HepG2 (cell line): ENCODE results near the gene SYNPO2L. TPM values are rescaled to one million over a fixed set of nuclear protein-coding genes. Genes with fewer than 3 reads are reported as not detected.
A peak's percentile ranks its signal among the peaks of the same experiment; 100 is the strongest.

Experiments used
- CHD4 ChIP-seq: fragments of 200-600 bp; sonication (generic); IDR thresholded peaks from 2 replicates; pipeline ENCODE4 v1.7.0; 2017; ENCODE audit warnings: mild to moderate bottlenecking, low read length, borderline replicate concordance
- DR1 ChIP-seq: sonication (generic); formaldehyde crosslinking; IDR thresholded peaks from 2 replicates; pipeline ENCODE4 v1.8.0; 2021; ENCODE audit warnings: mild to moderate bottlenecking, missing genetic modification reagents, inconsistent platforms
- GTF2F1 ChIP-seq: fragments of 150-350 bp; IDR thresholded peaks from 2 replicates; pipeline ENCODE4 v1.6.1; 2014; ENCODE audit warnings: low read length
- HNF4G ChIP-seq, 2 experiments: sonication (generic) in 1 of 2; formaldehyde crosslinking in 1 of 2; IDR thresholded peaks; 2 replicates each; pipeline versions ENCODE4 v1.4.0 to v1.6.1; 2011 to 2020; ENCODE audit warnings: borderline replicate concordance in 2 of 2, low read depth in 2 of 2, mild to moderate bottlenecking in 2 of 2, low read length in 1 of 2, missing genetic modification reagents in 1 of 2, moderate library complexity in 1 of 2
- KLF13 ChIP-seq: sonication (generic); formaldehyde crosslinking; IDR thresholded peaks from 2 replicates; pipeline ENCODE4 v1.4.0; 2020; ENCODE audit warnings: mild to moderate bottlenecking, missing genetic modification reagents
- PHF21A ChIP-seq: sonication (generic); formaldehyde crosslinking; IDR thresholded peaks from 2 replicates; pipeline ENCODE4 v1.5.0; 2020; ENCODE audit warnings: mild to moderate bottlenecking, missing genetic modification reagents
- POLR2AphosphoS5 ChIP-seq: IDR thresholded peaks from 2 replicates; pipeline ENCODE4 v1.6.1; 2012; ENCODE audit warnings: low read depth, low read length
- RBM39 ChIP-seq: fragments of 200-400 bp; formaldehyde crosslinking; IDR thresholded peaks from one replicate; pipeline ENCODE4 v1.6.1; 2018; ENCODE audit warnings: antibody characterized with exemption, mild to moderate bottlenecking, low read depth, low read length; ENCODE audit not compliant: poor library complexity, severe bottlenecking
- RFXAP ChIP-seq: sonication (generic); formaldehyde crosslinking; IDR thresholded peaks from 2 replicates; pipeline ENCODE4 v1.4.0; 2020; ENCODE audit warnings: missing genetic modification reagents, borderline replicate concordance
- RNF2 ChIP-seq: fragments of 450-650 bp; conservative IDR thresholded peaks from 2 replicates; pipeline ENCODE4 v1.6.1; 2016; ENCODE audit warnings: low read depth
- SETDB1 ChIP-seq: sonication (generic); formaldehyde crosslinking; IDR thresholded peaks from 2 replicates; pipeline ENCODE4 v1.5.1; 2020; ENCODE audit warnings: missing genetic modification reagents, mild to moderate bottlenecking, borderline replicate concordance
- SMAD9 ChIP-seq: sonication (generic); formaldehyde crosslinking; IDR thresholded peaks from 2 replicates; pipeline ENCODE4 v1.5.1; 2020; ENCODE audit warnings: mild to moderate bottlenecking, missing genetic modification reagents
- TCF7 ChIP-seq: sonication (generic); IDR thresholded peaks from 2 replicates; pipeline ENCODE4 v1.6.1; 2016; ENCODE audit warnings: antibody characterized with exemption, low read depth
- ZFP41 ChIP-seq: sonication (generic); formaldehyde crosslinking; IDR thresholded peaks from 2 replicates; pipeline ENCODE4 v1.4.0; 2020; ENCODE audit warnings: mild to moderate bottlenecking, missing genetic modification reagents, borderline replicate concordance
- ZFY ChIP-seq: sonication (generic); formaldehyde crosslinking; IDR thresholded peaks from 2 replicates; pipeline ENCODE4 v1.4.0; 2020; ENCODE audit warnings: missing genetic modification reagents
- ZMYM2 ChIP-seq: sonication (generic); formaldehyde crosslinking; IDR thresholded peaks from 2 replicates; pipeline ENCODE4 v1.8.0; 2022; ENCODE audit warnings: mild to moderate bottlenecking, missing genetic modification reagents
- ZNF17 ChIP-seq: sonication (generic); formaldehyde crosslinking; IDR thresholded peaks from 2 replicates; pipeline ENCODE4 v1.5.0; 2020; ENCODE audit warnings: mild to moderate bottlenecking, missing genetic modification reagents
- ZNF703 ChIP-seq: sonication (generic); formaldehyde crosslinking; IDR thresholded peaks from 2 replicates; pipeline ENCODE4 v1.5.1; 2020; ENCODE audit warnings: missing genetic modification reagents, mild to moderate bottlenecking, moderate library complexity, borderline replicate concordance
- ZNF737 ChIP-seq: sonication (generic); formaldehyde crosslinking; IDR thresholded peaks from 2 replicates; pipeline ENCODE4 v1.5.0; 2020; ENCODE audit warnings: missing genetic modification reagents, mild to moderate bottlenecking, borderline replicate concordance
- ZNF878 ChIP-seq: sonication (generic); formaldehyde crosslinking; IDR thresholded peaks from 2 replicates; pipeline ENCODE4 v1.8.1; 2023; ENCODE audit warnings: mild to moderate bottlenecking, missing genetic modification reagents, moderate library complexity
- polyA plus RNA-seq, 8 experiments: library from polyadenylated mRNA; depleted of rRNA in 3 of 8; stranded (reverse) in 7 of 8; unstranded in 1 of 8; fragments of >200 nt; fragmentation: Illumina TruSeq in 4 of 8; extraction: Trizol in 4 of 8; gene quantifications; 2 replicates each; pipeline versions ENCODE4 v1.2.1 to v1.2.3, GENCODE V29; 2011 to 2016; ENCODE audit warnings: low read depth in 4 of 8, missing spikeins in 1 of 8, mixed read lengths in 1 of 8; ENCODE audit not compliant: insufficient read depth in 1 of 8
- total RNA-seq, 5 experiments: library from RNA; depleted of rRNA; stranded (reverse); fragments of >200 nt; fragmentation: Illumina TruSeq; extraction: Trizol; gene quantifications; 2 replicates each; pipeline ENCODE4 v1.2.3, GENCODE V29; 2016; ENCODE audit warnings: low read depth in 1 of 5
- TF ChIP-seq, protein P1 (sequence below): sonication (generic); formaldehyde crosslinking; IDR thresholded peaks from 2 replicates; pipeline ENCODE4 v1.8.0; 2022; ENCODE audit warnings: missing genetic modification reagents, mild to moderate bottlenecking, moderate library complexity, borderline replicate concordance
- TF ChIP-seq, protein P2 (sequence below): sonication (generic); formaldehyde crosslinking; IDR thresholded peaks from 2 replicates; pipeline ENCODE4 v1.9.0; 2021; ENCODE audit warnings: missing genetic modification reagents, mild to moderate bottlenecking, borderline replicate concordance
- TF ChIP-seq, protein P3 (sequence below): sonication (generic); formaldehyde crosslinking; IDR thresholded peaks from 2 replicates; pipeline ENCODE4 v1.8.1; 2023; ENCODE audit warnings: mild to moderate bottlenecking, missing genetic modification reagents
- TF ChIP-seq, protein P4 (sequence below): IDR thresholded peaks from 2 replicates; pipeline ENCODE4 v1.6.1; 2012; ENCODE audit warnings: inconsistent platforms
- TF ChIP-seq, protein P5 (sequence below): sonication (generic); formaldehyde crosslinking; IDR thresholded peaks from 2 replicates; pipeline ENCODE4 v1.8.0; 2022; ENCODE audit warnings: missing genetic modification reagents, low read depth, mild to moderate bottlenecking, borderline replicate concordance

Gene SYNPO2L
- total and polyA plus RNA-seq, 2 of the 13 experiments (the other 11 are each of a cell fraction or from before 2014, with no cell fraction given), result not detected

DNA sequence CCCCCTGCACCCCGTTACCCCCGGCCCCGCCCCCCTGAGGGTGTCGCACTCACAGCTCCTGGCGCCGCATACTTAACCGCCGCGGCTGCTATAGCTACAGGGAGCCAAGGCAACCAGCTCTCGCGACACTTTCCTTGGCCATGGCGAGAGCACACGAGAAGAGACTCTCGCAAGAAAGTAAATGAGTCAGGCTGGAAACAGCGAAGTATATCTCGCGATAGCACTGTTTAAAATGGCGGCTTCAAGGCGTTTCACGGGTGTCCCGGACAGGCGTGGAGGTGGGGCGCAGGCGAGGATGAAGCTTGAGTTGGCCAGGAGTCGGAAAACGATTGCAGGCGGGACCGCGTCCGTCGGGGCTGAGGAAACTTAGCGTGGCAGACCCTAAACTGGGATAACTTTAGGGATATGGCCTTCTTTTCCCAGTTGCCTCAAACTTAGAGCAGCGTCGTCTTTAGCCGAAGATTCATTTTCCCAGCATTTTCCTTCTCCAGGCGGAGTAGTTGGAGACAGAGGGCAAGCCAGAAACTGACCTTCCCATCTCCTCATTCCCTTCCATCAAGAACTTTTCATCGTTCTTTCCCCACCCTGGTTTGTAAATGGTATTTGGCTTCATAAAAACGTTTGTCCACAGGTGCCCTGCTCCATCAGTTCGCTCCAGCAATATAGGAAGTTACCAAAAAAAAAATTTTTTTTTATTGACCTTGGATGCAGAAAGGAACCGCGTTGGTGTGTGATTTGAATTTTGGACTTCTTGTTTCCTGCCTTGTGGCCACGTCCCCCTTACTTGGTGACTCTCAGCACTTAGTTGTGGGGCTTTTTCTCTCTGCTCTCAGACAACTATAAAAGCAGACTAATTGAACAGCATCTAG, 29.7 kb downstream of the SYNPO2L start (continued):
- TF ChIP-seq, protein P1, sequence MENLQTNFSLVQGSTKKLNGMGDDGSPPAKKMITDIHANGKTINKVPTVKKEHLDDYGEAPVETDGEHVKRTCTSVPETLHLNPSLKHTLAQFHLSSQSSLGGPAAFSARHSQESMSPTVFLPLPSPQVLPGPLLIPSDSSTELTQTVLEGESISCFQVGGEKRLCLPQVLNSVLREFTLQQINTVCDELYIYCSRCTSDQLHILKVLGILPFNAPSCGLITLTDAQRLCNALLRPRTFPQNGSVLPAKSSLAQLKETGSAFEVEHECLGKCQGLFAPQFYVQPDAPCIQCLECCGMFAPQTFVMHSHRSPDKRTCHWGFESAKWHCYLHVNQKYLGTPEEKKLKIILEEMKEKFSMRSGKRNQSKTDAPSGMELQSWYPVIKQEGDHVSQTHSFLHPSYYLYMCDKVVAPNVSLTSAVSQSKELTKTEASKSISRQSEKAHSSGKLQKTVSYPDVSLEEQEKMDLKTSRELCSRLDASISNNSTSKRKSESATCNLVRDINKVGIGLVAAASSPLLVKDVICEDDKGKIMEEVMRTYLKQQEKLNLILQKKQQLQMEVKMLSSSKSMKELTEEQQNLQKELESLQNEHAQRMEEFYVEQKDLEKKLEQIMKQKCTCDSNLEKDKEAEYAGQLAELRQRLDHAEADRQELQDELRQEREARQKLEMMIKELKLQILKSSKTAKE, result no peak
- TF ChIP-seq ZMYM2 (CRISPR knock-in tag), result no peak
- TF ChIP-seq ZNF703 (CRISPR knock-in tag), result no peak
- TF ChIP-seq, protein P2, sequence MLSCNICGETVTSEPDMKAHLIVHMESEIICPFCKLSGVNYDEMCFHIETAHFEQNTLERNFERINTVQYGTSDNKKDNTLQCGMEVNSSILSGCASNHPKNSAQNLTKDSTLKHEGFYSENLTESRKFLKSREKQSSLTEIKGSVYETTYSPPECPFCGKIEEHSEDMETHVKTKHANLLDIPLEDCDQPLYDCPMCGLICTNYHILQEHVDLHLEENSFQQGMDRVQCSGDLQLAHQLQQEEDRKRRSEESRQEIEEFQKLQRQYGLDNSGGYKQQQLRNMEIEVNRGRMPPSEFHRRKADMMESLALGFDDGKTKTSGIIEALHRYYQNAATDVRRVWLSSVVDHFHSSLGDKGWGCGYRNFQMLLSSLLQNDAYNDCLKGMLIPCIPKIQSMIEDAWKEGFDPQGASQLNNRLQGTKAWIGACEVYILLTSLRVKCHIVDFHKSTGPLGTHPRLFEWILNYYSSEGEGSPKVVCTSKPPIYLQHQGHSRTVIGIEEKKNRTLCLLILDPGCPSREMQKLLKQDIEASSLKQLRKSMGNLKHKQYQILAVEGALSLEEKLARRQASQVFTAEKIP (CRISPR knock-in tag), result no peak
- TF ChIP-seq SMAD9, result no peak
- no peak; the same call in 1 of the 2 replicates for TF ChIP-seq DR1 (CRISPR knock-in tag)
- no peak for TF ChIP-seq PHF21A
- TF ChIP-seq, protein P3, sequence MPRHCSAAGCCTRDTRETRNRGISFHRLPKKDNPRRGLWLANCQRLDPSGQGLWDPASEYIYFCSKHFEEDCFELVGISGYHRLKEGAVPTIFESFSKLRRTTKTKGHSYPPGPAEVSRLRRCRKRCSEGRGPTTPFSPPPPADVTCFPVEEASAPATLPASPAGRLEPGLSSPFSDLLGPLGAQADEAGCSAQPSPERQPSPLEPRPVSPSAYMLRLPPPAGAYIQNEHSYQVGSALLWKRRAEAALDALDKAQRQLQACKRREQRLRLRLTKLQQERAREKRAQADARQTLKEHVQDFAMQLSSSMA, result no peak
- no peak for TF ChIP-seq TCF7
- TF ChIP-seq SETDB1, result no peak
- TF ChIP-seq ZNF737 (CRISPR knock-in tag), result no peak
- peak; percentile 40 for TF ChIP-seq RBM39
- TF ChIP-seq ZNF878 (CRISPR knock-in tag), result no peak
- TF ChIP-seq, protein P4, sequence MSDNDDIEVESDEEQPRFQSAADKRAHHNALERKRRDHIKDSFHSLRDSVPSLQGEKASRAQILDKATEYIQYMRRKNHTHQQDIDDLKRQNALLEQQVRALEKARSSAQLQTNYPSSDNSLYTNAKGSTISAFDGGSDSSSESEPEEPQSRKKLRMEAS, result peak; percentile 87
- TF ChIP-seq ZFY (CRISPR knock-in tag), result peak; percentile 76
- TF ChIP-seq KLF13 (CRISPR knock-in tag), result no peak
- no peak for TF ChIP-seq GTF2F1
- TF ChIP-seq POLR2AphosphoS5, result peak; percentile 93
- TF ChIP-seq RNF2, result no peak
- no peak for TF ChIP-seq HNF4G (IDR thresholded peaks at IDR 0.05; ENCODE audit: borderline replicate concordance, low read depth, low read length)
- no peak for TF ChIP-seq HNF4G (CRISPR knock-in tag; IDR thresholded peaks at IDR 0.05; ENCODE audit: borderline replicate concordance, low read depth)
- TF ChIP-seq ZFP41 (CRISPR knock-in tag), result no peak
- TF ChIP-seq ZNF17, result no peak
- no peak for TF ChIP-seq CHD4
- TF ChIP-seq, protein P5, sequence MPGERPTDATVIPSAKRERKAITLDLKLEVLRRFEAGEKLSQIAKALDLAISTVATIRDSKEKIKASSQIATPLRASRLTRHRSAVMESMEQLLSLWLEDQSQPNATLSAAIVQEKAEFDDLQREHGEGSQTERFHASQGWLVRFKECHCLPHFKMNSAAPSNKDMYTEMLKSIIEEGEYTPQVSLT (CRISPR knock-in tag), result no peak
- no peak for TF ChIP-seq RFXAP
